HEK293 (cell line): ENCODE results near the gene BEST3.

Source experiments
- ELK4 ChIP-seq: IDR thresholded peaks from 2 replicates; pipeline ENCODE4 v1.6.1; 2011; ENCODE audit warnings: mild to moderate bottlenecking, low read depth, low read length, borderline replicate concordance
- ZNF174 ChIP-seq: fragments of 450-650 bp; formaldehyde crosslinking; IDR thresholded peaks from 2 replicates; pipeline ENCODE4 v1.5.0; 2017; ENCODE audit warnings: missing biosample characterization, mild to moderate bottlenecking, missing genetic modification characterization
- TF ChIP-seq, protein P1 (sequence below): fragments of 450-650 bp; formaldehyde crosslinking; IDR thresholded peaks from 2 replicates; pipeline ENCODE4 v1.5.1; 2016; ENCODE audit warnings: missing biosample characterization, missing genetic modification characterization

GRCh38 chr12:69662764-69663163 is 36.3 kb downstream of the BEST3 start:
- TF ChIP-seq, protein P1, sequence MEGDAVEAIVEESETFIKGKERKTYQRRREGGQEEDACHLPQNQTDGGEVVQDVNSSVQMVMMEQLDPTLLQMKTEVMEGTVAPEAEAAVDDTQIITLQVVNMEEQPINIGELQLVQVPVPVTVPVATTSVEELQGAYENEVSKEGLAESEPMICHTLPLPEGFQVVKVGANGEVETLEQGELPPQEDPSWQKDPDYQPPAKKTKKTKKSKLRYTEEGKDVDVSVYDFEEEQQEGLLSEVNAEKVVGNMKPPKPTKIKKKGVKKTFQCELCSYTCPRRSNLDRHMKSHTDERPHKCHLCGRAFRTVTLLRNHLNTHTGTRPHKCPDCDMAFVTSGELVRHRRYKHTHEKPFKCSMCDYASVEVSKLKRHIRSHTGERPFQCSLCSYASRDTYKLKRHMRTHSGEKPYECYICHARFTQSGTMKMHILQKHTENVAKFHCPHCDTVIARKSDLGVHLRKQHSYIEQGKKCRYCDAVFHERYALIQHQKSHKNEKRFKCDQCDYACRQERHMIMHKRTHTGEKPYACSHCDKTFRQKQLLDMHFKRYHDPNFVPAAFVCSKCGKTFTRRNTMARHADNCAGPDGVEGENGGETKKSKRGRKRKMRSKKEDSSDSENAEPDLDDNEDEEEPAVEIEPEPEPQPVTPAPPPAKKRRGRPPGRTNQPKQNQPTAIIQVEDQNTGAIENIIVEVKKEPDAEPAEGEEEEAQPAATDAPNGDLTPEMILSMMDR = no peak
- TF ChIP-seq ZNF174 (no peak), ELK4 (no peak)
